ENCODE data around the gene ADGRG7. TPM values are rescaled to one million over a fixed set of nuclear protein-coding genes. Genes with fewer than 3 reads are reported as not detected.

ADGRG7 gene
- total RNA-seq, 1 donor from 2014 or later = not detected

- peaks cover 69% of the 10 kb centered on the region for H3K36me3 Mint-ChIP-seq (ENCODE audit: low read depth)
- no peaks in the 10 kb centered on the region for H3K9me3 Mint-ChIP-seq
- intact Hi-C loops (cut with micrococcal nuclease) = no loop called here
- no peak for TF ChIP-seq CTCF (IDR thresholded peaks at IDR 0.05)
- H3K27ac Mint-ChIP-seq = no peak overlapping the region
- H3K4me3 Mint-ChIP-seq = no peak overlapping the region
- H3K4me1 Mint-ChIP-seq = peaks cover 3% of the 10 kb centered on the region
- DNase-seq (no peak), ATAC-seq (ENCODE audit: low read depth) (no peak)
- H3K27me3 Mint-ChIP-seq = no peaks in the 10 kb centered on the region
- ChIA-PET CTCF (no interaction called here), POLR2A (interaction anchor here (0.6 kb wide), 1 partner anchor 479 kb away, joined by 3 read pairs; no protein-coding TSS in a partner anchor)
Measured at GRCh38 chr3:100730524-100730923, 121.1 kb downstream of the ADGRG7 start.

GRCh38 chr3:100732435-100732834, 123.0 kb downstream of the ADGRG7 start:
- CTCF ChIA-PET = no interaction called here

GRCh38 chr3:100737334-100737733, 127.9 kb downstream of the ADGRG7 start:
- no peak for DNase-seq
- no peak for TF ChIP-seq CTCF (IDR thresholded peaks at IDR 0.05)

More at GRCh38 chr3:100732435-100732834, 123.0 kb downstream of the ADGRG7 start:
- H3K27me3 Mint-ChIP-seq = no peaks in the 10 kb centered on the region
- POLR2A ChIA-PET = no interaction called here
- intact Hi-C loops (cut with micrococcal nuclease) = no loop called here
- TF ChIP-seq CTCF (IDR thresholded peaks at IDR 0.05) = no peak
- no peaks in the 10 kb centered on the region for H3K4me1 Mint-ChIP-seq
- ATAC-seq (ENCODE audit: low read depth) (no peak), DNase-seq (no peak)
- H3K36me3 Mint-ChIP-seq (ENCODE audit: low read depth) = peaks cover 69% of the 10 kb centered on the region
- no peaks in the 10 kb centered on the region for H3K9me3 Mint-ChIP-seq
- no peak overlapping the region for H3K27ac Mint-ChIP-seq
- no peak overlapping the region for H3K4me3 Mint-ChIP-seq

GRCh38 chr3:100740207-100740606, 130.8 kb downstream of the ADGRG7 start:
- Mint-ChIP-seq H3K9me3 (no peaks in the 10 kb centered on the region), H3K27ac (no peak overlapping the region), H3K4me3 (no peak overlapping the region), H3K4me1 (no peaks in the 10 kb centered on the region), H3K27me3 (no peaks in the 10 kb centered on the region), H3K36me3 (ENCODE audit: low read depth) (peaks cover 80% of the 10 kb centered on the region)
- no peak for DNase-seq
- no peak for TF ChIP-seq CTCF (IDR thresholded peaks at IDR 0.05)
- ChIA-PET CTCF (interaction anchor here (0.7 kb wide), 1 partner anchor 14 kb away, joined by 3 read pairs; no protein-coding TSS in a partner anchor), POLR2A (no interaction called here)
- intact Hi-C loops (cut with micrococcal nuclease) = loop anchor here (10.0 kb wide), 1 partner anchor 275 kb away; no protein-coding TSS in a partner anchor
- ATAC-seq (ENCODE audit: low read depth) = no peak

More at GRCh38 chr3:100737334-100737733, 127.9 kb downstream of the ADGRG7 start:
- intact Hi-C loops (cut with micrococcal nuclease) = loop anchor here (1.0 to 2.0 kb wide), 2 partner anchors 645 to 899 kb away; no protein-coding TSS in a partner anchor
- CTCF ChIA-PET = no interaction called here
- no peak overlapping the region for H3K27ac Mint-ChIP-seq
- H3K36me3 Mint-ChIP-seq (ENCODE audit: low read depth) = peaks cover 77% of the 10 kb centered on the region
- H3K4me1 Mint-ChIP-seq = no peaks in the 10 kb centered on the region
- H3K27me3 Mint-ChIP-seq = no peaks in the 10 kb centered on the region
- H3K9me3 Mint-ChIP-seq = no peaks in the 10 kb centered on the region
- no peak for ATAC-seq (ENCODE audit: low read depth)
- POLR2A ChIA-PET = no interaction called here
- H3K4me3 Mint-ChIP-seq = no peak overlapping the region

GRCh38 chr3:100743535-100743934, 134.1 kb downstream of the ADGRG7 start:
- ATAC-seq (ENCODE audit: low read depth) (no peak), DNase-seq (no peak)
- Mint-ChIP-seq H3K27ac (no peak overlapping the region), H3K27me3 (no peaks in the 10 kb centered on the region), H3K9me3 (no peaks in the 10 kb centered on the region), H3K4me3 (no peak overlapping the region), H3K4me1 (no peaks in the 10 kb centered on the region), H3K36me3 (ENCODE audit: low read depth) (peaks cover 79% of the 10 kb centered on the region)
- no peak for TF ChIP-seq CTCF (IDR thresholded peaks at IDR 0.05)
- ChIA-PET CTCF (no interaction called here), POLR2A (no interaction called here)
- intact Hi-C loops (cut with micrococcal nuclease) = loop anchor here (10.0 kb wide), 1 partner anchor 279 kb away; no protein-coding TSS in a partner anchor

Measured in activated B cell treated with CpG ODN at 0.5 μM for 24 hours (primary cell).